ENCODE results near the gene CDH10. TPM values are rescaled to one million over a fixed set of nuclear protein-coding genes. Genes with fewer than 3 reads are reported as not detected.

CDH10 gene
- total RNA-seq, 1 donor from 2014 or later = not detected

DNA sequence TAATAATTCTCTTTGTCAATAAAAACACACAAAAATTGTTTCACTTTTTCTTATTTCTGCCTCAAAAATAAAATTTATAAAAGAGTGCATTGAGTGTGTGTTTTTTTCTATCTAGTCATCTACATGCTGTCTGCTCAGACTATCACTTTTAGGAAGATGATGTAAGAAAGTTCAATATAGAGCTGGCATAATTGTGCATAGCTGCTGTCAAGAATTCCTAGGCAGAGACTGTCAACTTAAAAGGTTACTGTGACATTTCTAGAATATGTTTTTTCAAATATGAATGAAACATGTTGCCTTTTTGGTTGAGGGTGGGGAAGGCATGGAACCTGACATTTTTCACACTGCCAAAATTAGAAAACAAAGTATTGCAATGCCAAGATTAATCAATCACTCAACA, 172.3 kb downstream of the CDH10 start:
- intact Hi-C loops (cut with DNase I) = no loop called here
- TF ChIP-seq, protein P1, sequence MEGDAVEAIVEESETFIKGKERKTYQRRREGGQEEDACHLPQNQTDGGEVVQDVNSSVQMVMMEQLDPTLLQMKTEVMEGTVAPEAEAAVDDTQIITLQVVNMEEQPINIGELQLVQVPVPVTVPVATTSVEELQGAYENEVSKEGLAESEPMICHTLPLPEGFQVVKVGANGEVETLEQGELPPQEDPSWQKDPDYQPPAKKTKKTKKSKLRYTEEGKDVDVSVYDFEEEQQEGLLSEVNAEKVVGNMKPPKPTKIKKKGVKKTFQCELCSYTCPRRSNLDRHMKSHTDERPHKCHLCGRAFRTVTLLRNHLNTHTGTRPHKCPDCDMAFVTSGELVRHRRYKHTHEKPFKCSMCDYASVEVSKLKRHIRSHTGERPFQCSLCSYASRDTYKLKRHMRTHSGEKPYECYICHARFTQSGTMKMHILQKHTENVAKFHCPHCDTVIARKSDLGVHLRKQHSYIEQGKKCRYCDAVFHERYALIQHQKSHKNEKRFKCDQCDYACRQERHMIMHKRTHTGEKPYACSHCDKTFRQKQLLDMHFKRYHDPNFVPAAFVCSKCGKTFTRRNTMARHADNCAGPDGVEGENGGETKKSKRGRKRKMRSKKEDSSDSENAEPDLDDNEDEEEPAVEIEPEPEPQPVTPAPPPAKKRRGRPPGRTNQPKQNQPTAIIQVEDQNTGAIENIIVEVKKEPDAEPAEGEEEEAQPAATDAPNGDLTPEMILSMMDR (IDR thresholded peaks at IDR 0.05) = no peak
- Histone ChIP-seq H3K36me3 (no peaks in the 10 kb centered on the region), H3K4me3 (no peak overlapping the region), H3K27ac (no peak overlapping the region), H3K4me1 (no peaks in the 10 kb centered on the region), H3K9me3 (no peaks in the 10 kb centered on the region), H3K27me3 (no peaks in the 10 kb centered on the region)
- no peak for DNase-seq (ENCODE audit: low spot score in 2 of 2)

- TF ChIP-seq, protein P1 (IDR thresholded peaks at IDR 0.05) = no peak
- H3K27me3 ChIP-seq = no peaks in the 10 kb centered on the region
- intact Hi-C loops (cut with DNase I) = no loop called here
These were observed 200.4 kb downstream of the CDH10 start for GRCh38 chr5:24444414-24444813.

GRCh38 chr5:24439465-24439864, 205.3 kb downstream of the CDH10 start:
- Histone ChIP-seq H3K4me1 (no peaks in the 10 kb centered on the region), H3K27ac (no peak overlapping the region), H3K27me3 (no peaks in the 10 kb centered on the region), H3K36me3 (no peaks in the 10 kb centered on the region), H3K4me3 (no peak overlapping the region), H3K9me3 (no peaks in the 10 kb centered on the region)
- no peak for DNase-seq (ENCODE audit: low spot score in 2 of 2)
- intact Hi-C loops (cut with DNase I) = no loop called here
- TF ChIP-seq, protein P1 (IDR thresholded peaks at IDR 0.05) = no peak

More at GRCh38 chr5:24444414-24444813, 200.4 kb downstream of the CDH10 start:
- no peaks in the 10 kb centered on the region for H3K36me3 ChIP-seq
- no peak for DNase-seq (ENCODE audit: low spot score in 2 of 2)
- H3K9me3 ChIP-seq = no peaks in the 10 kb centered on the region
- H3K4me3 ChIP-seq = no peak overlapping the region
- no peak overlapping the region for H3K27ac ChIP-seq
- H3K4me1 ChIP-seq = no peaks in the 10 kb centered on the region
